ENCODE results near the gene FBXO47. TPM values are rescaled to one million over a fixed set of nuclear protein-coding genes. Genes with fewer than 3 reads are reported as not detected.

FBXO47 gene
- total and polyA plus RNA-seq, 2 of the 4 experiments (the other 2 are of a cell fraction) = under 0.01 TPM; not detected in 1

DNA sequence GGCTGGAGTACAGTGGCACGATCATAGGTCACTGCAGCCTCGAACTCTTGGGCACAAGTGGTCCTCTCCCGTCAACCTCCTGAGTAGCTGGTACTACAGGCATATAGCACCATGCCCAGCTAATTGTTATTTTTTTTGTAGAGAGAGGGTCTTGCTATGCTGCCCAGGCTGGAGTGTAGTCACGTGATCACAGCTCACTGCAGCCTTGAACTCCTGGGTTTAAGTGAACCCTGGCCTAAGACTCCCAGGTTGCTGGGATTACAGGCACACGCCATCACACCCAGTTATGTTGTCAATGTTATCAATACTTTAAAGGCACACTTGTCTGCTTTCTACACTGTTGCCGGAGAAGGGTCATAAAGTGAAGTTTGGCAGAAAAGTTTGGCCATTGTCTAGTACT, 63.8 kb downstream of the FBXO47 start:
- Histone ChIP-seq H3K23ac (ENCODE audit: low read depth, low read length) (no peak overlapping the region), H4K8ac (ENCODE audit: low read depth in 2 of 2, low read length in 2 of 2) (no peak overlapping the region), H3K56ac (ENCODE audit: extremely low read depth, insufficient read depth, low read length) (no peak overlapping the region), H4K20me1 (ENCODE audit: insufficient read depth, low read length) (peaks cover 95% of the 10 kb centered on the region), H3K27ac (ENCODE audit: insufficient read depth, low read length) (no peak overlapping the region), H2AFZ (replicated peaks; ENCODE audit: low read length, poor library complexity) (no peak overlapping the region), H3K18ac (ENCODE audit: low read depth, low read length) (no peak overlapping the region), H3K9me1 (ENCODE audit: insufficient read depth, low read length) (peaks cover 34% of the 10 kb centered on the region), H2BK20ac (ENCODE audit: low read depth, low read length) (no peak overlapping the region), H3K4ac (ENCODE audit: low read depth, low read length) (no peak overlapping the region), H2AK9ac (replicated peaks; ENCODE audit: low read depth, low read length, poor library complexity) (no peak overlapping the region), H2AK5ac (ENCODE audit: low read depth, low read length) (no peak overlapping the region), H3K27me3 (ENCODE audit: control insufficient read depth, insufficient read depth, low read length) (no peaks in the 10 kb centered on the region), H3K36me3 (ENCODE audit: control insufficient read depth, insufficient read depth, low read length) (peaks cover 61% of the 10 kb centered on the region), H3K79me1 (ENCODE audit: low read depth in 1 of 2, low read length in 2 of 2) (peaks cover 31 to 83% of the 10 kb centered on the region in 2 experiments), H3K4me1 (ENCODE audit: control insufficient read depth, insufficient read depth, low read length) (peaks cover 24% of the 10 kb centered on the region), H3K4me3 (ENCODE audit: insufficient read depth, low read depth, low read length) (no peak overlapping the region), H3K4me2 (ENCODE audit: low read depth, low read length) (no peak overlapping the region), H3K9me3 (ENCODE audit: control insufficient read depth, insufficient read depth, low read length) (no peaks in the 10 kb centered on the region), H3K9ac (ENCODE audit: low read depth, low read length) (no peak overlapping the region), H2BK5ac (ENCODE audit: low read depth, low read length, poor library complexity, severe bottlenecking) (no peak overlapping the region), H2BK120ac (ENCODE audit: low read depth, low read length) (no peak overlapping the region), H4K5ac (ENCODE audit: low read depth, low read length) (no peak overlapping the region), H3K14ac (replicated peaks; ENCODE audit: low read depth, low read length) (no peak overlapping the region), H4K91ac (ENCODE audit: insufficient read depth, low read depth, low read length) (no peak overlapping the region), H2BK15ac (ENCODE audit: low read depth, low read length) (no peak overlapping the region)
- DNase-seq (no peak), ATAC-seq (ENCODE audit: low read depth) (no peak)
- ChIA-PET POLR2A (ENCODE audit: unreplicated experiment) (no interaction called here), CTCF (no interaction called here)
- dilution Hi-C loops (cut with HindIII; ENCODE audit: low sequenced_read_pairs, unreplicated experiment) (no loop called here), intact Hi-C loops (cut with micrococcal nuclease) (no loop called here), in situ Hi-C loops (cut with MboI; ENCODE audit: low sequenced_read_pairs) (no loop called here)
- 100% methylated on average over 1 of the region's 6 CpGs; no CpG with 5 or more reads in 1 of the 2 experiments for WGBS, 2 experiments (ENCODE audit: extremely low coverage in 2 of 2, insufficient read length in 1 of 2)
- no TSS peak for BruUV-seq (replicated peaks)
- TF ChIP-seq RFX5 (IDR thresholded peaks at IDR 0.05; ENCODE audit: low read depth, low read length) (no peak), MAFK (IDR thresholded peaks at IDR 0.05; ENCODE audit: low read depth, low read length) (no peak), CEBPB (IDR thresholded peaks at IDR 0.05; ENCODE audit: low read depth, low read length) (no peak), NFE2L2 (IDR thresholded peaks at IDR 0.05; ENCODE audit: low read depth, low read length) (no peak), BHLHE40 (IDR thresholded peaks at IDR 0.05; ENCODE audit: low read depth, low read length) (no peak), FOS (IDR thresholded peaks at IDR 0.05; ENCODE audit: low read depth, low read length) (no peak), MXI1 (IDR thresholded peaks at IDR 0.05; ENCODE audit: borderline replicate concordance, low read depth, low read length) (no peak), POLR2A (IDR thresholded peaks at IDR 0.05; ENCODE audit: low read depth, low read length) (no peak)
